GM12891 (cell line): ENCODE measurements around the gene RPUSD1.

ENCODE experiments used
- DNase-seq: peaks from one replicate; pipeline ENCODE4 v3.0.0; 2011; ENCODE audit warnings: low spot score; ENCODE audit not compliant: insufficient read length
- FAIRE-seq: peaks from 2 replicates; lab custom pipeline; 2011; peaks lifted over from hg19 to GRCh38; lab: Jason Lieb, UNC
- PAX5 ChIP-seq: IDR thresholded peaks from 2 replicates; pipeline ENCODE4 v1.6.1; 2011; ENCODE audit warnings: low read length, moderate library complexity, mild to moderate bottlenecking; ENCODE audit not compliant: insufficient read depth, severe bottlenecking
- POLR2A ChIP-seq: IDR thresholded peaks from 2 replicates; pipeline ENCODE4 v1.6.1; 2011; ENCODE audit warnings: low read depth, low read length, control low read depth
- POLR2AphosphoS5 ChIP-seq: IDR thresholded peaks from 2 replicates; pipeline ENCODE4 v1.6.1; 2011; ENCODE audit warnings: low read depth, low read length, control low read depth
- POU2F2 ChIP-seq: IDR thresholded peaks from 2 replicates; pipeline ENCODE4 v1.6.1; 2011; ENCODE audit warnings: low read depth, mild to moderate bottlenecking, control low read depth, low read length, moderate library complexity
- SPI1 ChIP-seq: IDR thresholded peaks from 2 replicates; pipeline ENCODE4 v1.6.1; 2011; ENCODE audit warnings: low read depth, low read length, control low read depth
- TAF1 ChIP-seq: IDR thresholded peaks from 2 replicates; pipeline ENCODE4 v1.6.1; 2011; ENCODE audit warnings: low read depth, low read length, control low read depth

RPUSD1 gene

DNA sequence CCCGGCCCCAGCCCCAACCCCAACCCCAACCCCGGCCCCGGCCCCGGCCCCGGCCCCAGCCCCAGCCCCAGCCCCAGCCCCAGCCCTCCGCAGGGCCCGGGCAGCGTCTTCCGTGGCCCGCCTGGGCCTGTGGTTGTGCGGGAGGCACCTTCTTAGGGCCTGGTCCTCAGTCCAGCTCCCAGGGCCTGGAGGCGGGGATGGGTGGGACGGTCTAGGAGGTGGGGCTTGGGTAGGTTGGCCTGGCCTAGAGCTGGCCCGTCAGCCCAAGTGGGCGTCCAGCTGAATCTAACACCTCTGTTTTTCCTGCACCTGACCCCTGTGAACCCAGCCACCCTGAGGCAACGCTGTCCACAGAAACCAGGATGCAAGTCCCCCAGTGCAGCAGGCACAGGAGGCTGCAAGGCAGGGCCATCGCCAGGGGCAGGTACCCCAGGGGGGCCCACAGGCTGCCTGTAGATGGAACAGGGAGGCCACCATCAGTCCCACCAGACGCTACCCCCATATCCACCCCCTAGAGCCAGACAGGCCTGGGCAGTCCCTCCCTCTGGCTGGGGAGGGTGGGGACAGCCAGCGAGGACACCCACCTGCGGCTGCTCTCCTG is 18.9 kb downstream of the RPUSD1 start:
- FAIRE-seq: no peak
- TF ChIP-seq SPI1: no peak
- DNase-seq: no peak

DNA sequence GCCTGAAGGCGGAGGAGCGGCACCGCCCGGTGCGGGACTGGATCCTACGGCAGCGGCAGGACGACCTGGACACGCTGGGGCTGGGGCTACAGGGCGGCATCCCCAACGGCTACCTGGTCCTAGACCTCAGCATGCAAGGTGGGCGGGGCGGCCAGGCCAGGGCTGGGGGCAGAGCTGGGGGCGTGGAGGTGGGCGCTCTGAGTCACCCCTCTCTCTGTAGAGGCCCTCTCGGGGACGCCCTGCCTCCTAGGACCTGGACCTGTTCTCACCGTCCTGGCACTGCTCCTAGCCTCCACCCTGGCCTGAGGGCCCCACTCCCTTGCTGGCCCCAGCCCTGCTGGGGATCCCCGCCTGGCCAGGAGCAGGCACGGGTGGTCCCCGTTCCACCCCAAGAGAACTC is 19.8 kb downstream of the RPUSD1 start:
- DNase-seq: no peak
- FAIRE-seq: no peak
- no peak for TF ChIP-seq POLR2AphosphoS5
- TF ChIP-seq TAF1: no peak
- no peak for TF ChIP-seq PAX5
- no peak for TF ChIP-seq SPI1
- TF ChIP-seq POU2F2: no peak
- TF ChIP-seq POLR2A: no peak

DNA sequence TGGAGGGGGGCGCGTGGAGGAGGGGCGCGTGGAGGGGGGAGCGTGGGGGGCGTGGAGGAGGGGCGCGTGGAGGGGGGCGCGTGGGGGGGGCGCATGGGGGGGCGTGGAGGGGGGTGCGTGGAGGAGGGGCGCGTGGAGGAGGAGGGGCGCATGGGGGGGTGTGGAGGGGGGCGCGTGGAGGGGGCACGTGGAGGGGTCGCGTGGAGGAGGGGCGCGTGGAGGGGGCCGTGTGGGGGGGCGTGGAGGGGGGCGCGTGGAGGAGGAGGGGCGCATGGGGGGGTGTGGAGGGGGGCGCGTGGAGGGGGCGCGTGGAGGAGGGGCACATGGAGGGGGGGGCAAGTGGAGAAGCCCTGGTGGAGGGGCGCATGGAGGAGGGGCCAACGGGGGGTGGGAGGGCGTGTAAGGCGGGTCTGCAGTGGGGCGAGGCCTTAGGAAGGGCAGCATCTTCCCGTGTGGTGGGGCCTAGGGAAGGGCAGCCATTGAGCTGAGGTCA is 20.4 kb downstream of the RPUSD1 start:
- FAIRE-seq (no peak), DNase-seq (no peak)
- TF ChIP-seq POU2F2 (no peak), POLR2A (no peak), POLR2AphosphoS5 (no peak), PAX5 (no peak), SPI1 (no peak), TAF1 (no peak)

DNA sequence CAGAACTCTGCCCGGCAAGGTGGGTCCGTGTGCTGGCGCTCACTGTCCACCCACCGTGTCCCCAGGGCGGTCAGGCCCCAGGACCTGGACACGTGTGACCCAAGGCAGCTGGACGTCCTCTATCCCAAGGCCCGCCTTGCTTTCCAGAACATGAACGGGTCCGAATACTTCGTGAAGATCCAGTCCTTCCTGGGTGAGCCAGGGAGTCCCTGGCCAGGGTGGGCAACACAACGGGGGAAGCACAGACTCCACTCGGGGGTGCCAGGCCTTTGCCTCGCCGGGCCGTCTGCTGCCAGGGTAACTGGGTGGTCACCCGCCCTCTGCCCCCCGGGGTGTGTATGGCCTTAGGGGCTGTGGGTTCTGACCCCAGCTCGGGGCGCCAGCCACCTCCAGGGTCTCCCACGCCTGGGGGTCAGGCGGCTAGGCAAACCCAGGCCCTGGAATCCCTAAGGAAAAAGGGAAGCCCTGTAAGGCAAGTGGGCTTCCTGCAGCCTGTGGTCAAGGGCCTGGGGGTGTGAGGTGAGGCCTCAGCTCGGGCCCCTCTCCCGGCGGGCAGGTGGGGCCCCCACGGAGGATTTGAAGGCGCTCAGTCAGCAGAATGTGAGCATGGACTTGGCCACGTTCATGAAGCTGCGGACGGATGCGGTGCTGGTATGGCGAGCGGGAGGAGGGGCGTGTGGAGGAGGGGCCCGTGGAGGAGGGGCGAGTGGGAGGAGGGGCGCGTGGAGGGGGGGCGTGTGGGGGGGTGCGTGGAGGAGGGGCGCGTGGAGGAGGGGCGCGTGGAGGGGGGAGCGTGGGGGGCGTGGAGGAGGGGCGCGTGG is 21.2 kb downstream of the RPUSD1 start:
- TF ChIP-seq POLR2AphosphoS5 (no peak), SPI1 (no peak), PAX5 (no peak), POLR2A (no peak)
- FAIRE-seq (no peak), DNase-seq (no peak)

DNA sequence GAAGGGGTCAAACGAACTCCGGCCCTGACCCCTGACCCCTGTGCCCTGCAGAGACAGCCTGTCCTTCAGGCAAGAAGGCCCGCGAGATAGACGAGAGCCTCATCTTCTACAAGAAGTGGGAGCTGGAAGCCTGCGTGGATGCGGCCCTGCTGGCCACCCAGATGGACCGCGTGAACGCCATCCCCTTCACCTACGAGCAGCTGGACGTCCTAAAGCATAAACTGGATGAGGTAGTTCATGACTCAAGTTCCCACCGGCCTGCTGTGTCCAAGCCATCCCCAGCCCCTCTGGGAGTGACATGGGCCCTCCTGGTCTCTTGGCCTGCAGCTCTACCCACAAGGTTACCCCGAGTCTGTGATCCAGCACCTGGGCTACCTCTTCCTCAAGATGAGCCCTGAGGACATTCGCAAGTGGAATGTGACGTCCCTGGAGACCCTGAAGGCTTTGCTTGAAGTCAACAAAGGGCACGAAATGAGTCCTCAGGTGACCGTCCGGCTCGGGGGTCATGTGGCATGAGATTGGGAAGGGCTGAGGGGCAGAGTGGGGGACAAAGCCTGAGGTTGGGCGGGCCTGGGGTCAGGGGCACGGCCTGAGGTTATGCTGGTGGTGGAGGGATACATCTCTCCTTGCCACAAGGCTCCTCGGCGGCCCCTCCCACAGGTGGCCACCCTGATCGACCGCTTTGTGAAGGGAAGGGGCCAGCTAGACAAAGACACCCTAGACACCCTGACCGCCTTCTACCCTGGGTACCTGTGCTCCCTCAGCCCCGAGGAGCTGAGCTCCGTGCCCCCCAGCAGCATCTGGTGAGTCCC is 22.0 kb downstream of the RPUSD1 start:
- no peak for FAIRE-seq
- TF ChIP-seq POLR2A (no peak), POU2F2 (no peak), TAF1 (no peak), SPI1 (no peak)

DNA sequence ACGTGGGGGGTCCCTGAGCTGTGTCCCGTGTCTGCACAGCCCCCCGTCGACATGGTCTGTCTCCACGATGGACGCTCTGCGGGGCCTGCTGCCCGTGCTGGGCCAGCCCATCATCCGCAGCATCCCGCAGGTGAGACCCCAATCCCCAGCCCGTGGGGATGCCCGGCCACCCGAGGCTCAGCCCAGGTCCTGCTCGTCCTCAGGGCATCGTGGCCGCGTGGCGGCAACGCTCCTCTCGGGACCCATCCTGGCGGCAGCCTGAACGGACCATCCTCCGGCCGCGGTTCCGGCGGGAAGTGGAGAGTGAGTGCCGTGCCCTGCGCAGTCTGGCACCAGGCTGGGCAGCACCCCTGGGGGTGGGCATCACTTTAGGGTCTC is 22.7 kb downstream of the RPUSD1 start:
- FAIRE-seq: no peak
- TF ChIP-seq SPI1 (no peak), POLR2AphosphoS5 (no peak), POU2F2 (no peak), PAX5 (no peak), POLR2A (no peak), TAF1 (no peak)
- no peak for DNase-seq

More for the DNA sequence above, 22.0 kb downstream of the RPUSD1 start:
- DNase-seq: no peak

DNA sequence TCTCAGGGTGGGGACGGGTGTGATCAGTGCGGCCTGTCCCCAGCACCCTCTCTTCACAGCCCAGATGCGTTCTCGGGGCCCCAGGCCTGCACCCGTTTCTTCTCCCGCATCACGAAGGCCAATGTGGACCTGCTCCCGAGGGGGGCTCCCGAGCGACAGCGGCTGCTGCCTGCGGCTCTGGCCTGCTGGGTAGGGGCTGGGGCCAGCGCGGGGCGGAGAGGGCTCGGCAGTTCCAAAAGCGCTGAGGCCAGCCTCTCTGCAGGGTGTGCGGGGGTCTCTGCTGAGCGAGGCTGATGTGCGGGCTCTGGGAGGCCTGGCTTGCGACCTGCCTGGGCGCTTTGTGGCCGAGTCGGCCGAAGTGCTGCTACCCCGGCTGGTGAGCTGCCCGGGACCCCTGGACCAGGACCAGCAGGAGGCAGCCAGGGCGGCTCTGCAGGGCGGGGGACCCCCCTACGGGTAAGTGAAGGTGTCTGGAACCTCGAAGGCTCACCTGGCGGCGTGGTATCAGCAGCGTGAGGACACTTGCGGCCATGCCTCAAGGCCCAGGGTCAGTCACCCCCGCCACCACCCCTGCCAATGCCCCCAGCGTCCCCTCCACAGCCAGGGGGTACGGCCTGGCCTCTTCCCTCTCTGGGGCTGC is 23.2 kb downstream of the RPUSD1 start:
- TF ChIP-seq POLR2AphosphoS5 (no peak), SPI1 (no peak), PAX5 (no peak), TAF1 (no peak), POU2F2 (no peak), POLR2A (no peak)
- no peak for DNase-seq
- no peak for FAIRE-seq

DNA sequence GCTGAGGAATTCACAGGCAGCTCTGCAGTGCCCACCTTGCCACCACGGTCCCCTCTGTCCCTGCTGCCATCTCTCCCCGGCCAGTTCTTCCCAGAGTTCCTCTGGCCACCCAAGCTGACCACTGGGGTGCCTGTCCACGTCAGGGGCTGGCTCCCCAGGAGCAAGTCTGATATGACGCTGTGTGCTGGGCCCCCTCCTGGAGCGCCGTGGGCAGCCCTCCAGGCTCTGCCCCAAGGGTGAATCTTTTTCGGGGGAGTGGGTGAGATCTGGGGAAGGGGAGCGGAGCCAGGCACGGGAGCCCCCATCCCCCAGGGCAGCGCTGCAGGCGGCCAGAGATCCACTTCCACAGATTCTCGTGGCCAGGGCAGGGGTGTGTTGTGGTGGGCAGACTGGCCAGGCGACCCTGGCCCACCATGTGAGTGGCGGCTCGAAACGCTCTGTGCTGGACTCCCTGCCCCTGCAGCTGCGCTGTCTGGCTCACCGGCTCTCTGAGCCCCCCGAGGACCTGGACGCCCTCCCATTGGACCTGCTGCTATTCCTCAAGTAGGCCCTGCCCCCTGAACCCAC is 23.9 kb downstream of the RPUSD1 start:
- DNase-seq (no peak), FAIRE-seq (no peak)
- TF ChIP-seq POU2F2: no peak
- no peak for TF ChIP-seq POLR2A
- TF ChIP-seq TAF1: no peak
- TF ChIP-seq PAX5: no peak
- no peak for TF ChIP-seq POLR2AphosphoS5
- no peak for TF ChIP-seq SPI1
